OCI-M2 (cell line): ENCODE measurements around the gene CALHM5.

ENCODE experiments used
- DNase-seq: peaks from one replicate; lab custom pipeline; 2025; ENCODE audit not compliant: unreplicated experiment; lab: John Stamatoyannopoulos, UW

The CALHM5 gene

DNA sequence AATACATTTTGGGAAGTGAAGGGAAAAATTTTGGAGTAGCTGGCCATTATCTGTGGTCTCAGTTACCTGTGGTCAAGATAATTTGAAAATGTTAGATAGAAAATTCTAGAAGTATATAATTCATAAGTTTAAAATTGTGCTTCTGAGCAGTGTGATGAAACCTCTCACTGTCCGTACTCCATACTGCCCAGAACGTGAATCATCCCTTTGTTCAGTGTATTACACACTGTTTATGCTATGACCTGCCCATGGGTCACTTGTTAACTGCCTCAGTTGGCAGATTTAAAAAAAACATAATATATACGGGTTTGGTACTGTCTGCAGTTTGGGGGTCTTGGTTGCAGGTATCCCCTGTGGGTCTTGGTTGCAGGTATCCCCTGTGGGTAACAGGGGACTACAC is 4.1 kb upstream of the CALHM5 start:
- DNase-seq, result no peak

DNA sequence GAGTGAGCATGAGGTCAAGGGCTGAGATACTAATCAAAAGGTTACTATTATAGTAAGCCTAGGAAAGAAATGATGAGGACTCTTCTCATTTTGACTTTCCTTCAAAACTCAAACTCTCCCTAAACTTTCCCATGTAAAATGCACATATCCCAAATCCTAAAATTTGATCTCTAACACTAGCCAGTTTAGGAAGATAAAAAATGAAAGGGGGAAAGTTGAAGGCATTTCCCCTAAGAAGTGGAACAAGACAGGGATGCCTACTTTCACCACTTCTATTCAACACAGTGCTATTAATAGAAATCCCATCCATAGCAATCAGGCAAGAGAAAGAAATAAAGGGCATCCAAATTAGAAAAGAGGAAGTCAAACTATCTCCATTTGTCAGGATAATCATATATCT is 2.9 kb upstream of the CALHM5 start:
- no peak for DNase-seq

DNA sequence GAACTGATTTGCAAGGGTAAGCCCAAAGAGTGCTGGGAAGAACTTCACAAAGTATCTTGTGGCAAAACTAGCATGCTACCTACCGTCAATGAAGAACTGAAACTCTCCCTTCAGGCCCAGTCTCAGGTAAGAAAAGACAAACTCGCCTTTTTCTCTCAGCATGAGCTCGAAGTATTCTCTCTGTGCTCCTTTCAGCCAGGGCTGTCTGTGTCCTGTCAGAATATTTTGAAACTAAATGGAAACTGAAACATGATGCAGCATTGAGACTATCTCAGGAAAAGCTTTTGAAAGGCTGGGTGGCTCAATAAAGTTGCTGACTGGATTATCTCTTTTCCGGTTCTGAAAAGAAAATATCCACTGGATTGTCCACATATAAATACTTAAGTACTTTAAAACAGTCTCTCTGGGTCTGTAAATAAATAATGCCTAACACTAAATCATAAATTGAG is 696 bp downstream of the CALHM5 start:
- no peak for DNase-seq

DNA sequence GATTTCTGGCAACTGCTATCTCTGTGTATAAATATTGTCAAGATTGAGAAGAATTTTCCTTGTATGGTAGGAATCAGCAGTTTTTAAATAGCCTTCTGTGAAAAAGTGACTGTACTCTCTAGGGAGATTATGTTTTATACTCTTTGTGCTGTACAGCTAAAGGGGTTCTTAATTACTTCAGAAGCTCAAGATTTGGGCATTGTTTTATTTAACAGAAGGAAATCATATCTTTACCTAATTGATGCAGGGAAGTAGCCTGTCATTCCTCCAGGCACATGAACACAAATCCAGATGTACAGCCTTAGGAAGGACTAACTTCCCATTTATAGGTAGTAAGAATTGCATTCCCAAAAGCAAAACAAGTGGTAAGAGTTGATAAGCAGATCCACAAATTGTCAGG is 1.3 kb downstream of the CALHM5 start:
- no peak for DNase-seq

DNA sequence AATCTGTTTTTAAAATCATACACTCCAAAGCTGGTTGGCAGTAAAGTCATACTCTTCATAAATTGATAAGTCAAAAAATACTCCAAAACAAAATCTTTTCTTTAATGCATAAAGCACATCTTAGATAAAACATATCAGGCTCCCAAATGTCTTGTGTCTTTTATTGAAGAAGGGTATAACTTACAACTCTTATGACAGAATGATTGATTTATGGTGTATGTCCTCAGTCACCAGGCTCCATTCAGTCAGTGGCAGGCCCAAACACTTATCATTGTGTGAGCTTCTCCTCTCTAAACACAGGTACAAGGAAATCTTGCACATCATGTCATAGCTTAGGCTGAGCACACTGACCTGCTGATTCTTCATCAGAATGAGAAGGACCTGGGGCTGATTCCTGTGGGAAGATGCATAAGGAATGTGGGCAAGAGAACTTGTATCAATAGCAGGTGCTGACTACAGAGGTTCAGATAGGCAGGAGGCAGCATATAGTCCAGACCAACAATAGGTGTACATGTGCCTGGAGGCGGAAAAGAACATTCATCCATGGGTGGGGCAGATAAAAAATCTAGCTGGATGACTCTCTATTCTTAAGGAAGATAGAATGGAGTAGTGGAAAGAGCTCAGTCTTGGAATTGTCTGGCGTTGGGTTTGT is 1.9 kb downstream of the CALHM5 start:
- DNase-seq, result no peak

DNA sequence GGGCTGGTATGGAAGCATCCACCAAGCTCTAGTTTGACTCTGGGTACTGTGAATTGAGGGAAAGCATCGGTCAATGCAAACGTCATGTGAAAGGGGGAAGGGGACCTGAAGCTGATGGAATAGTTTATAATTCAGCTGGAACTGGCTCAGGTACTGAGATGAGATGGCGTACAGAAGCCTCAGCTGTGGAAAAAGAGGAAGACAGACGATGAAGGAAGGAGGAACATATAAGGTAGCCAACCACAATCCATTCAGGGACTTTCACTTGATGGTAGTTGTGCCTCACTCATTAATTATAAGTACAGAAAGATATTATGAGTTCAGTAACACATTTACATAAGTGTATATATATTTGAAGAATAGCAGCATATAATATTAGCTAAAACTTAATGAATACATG is 2.7 kb downstream of the CALHM5 start:
- no peak for DNase-seq

DNA sequence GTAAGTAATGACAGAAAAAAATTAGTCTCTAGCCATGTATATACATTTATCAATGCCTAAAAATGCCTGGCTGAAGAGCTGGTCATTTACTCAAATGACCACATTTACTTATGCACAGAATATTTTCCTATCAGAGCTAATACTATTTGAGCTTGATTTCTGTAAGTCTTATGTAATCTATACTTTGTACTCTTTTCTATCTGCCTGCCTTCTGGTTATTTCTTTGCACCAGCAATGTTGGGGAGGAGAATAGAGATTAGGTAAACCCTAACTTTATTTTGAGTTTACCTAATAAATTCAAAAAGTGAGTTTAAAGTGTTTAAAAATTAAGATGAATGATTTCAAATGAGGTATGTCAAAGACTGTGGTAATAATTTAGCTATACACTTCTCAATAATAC is 3.7 kb downstream of the CALHM5 start:
- DNase-seq, result no peak

DNA sequence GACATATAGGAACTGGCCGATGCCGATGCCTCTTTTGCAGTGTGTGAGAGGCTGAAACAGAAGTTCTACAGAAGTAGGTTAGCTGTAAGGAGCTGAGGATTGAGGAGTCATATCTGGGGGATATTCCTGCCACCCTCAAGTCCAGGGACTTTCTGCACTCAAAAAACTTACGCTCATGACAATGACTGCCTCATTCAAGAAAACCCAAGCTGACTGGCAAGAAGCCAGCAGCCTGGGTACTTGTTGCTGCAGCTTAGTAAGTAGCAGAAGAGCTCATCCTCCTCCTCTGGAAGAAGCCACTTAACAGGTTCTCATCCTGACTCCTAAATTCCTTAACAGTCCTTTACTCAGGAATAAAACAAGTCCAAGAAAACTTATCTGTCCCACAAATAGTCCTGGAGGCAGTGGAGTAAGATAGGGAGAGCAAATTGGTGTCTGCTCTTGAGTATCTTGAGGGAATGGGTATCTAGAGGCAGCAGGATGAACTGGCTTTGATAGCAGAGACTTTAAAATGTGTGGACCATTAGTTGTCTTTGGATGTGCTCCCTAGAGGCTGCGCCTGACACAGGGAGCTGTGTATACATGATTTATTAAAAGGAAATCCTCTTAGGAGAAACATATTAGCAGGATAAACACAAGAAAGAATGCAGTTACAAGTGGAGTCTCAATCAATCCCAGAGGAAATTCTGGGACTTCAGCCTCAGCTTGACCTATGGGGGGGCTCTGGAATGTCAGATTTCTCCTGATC is 7.4 kb downstream of the CALHM5 start:
- no peak for DNase-seq

DNA sequence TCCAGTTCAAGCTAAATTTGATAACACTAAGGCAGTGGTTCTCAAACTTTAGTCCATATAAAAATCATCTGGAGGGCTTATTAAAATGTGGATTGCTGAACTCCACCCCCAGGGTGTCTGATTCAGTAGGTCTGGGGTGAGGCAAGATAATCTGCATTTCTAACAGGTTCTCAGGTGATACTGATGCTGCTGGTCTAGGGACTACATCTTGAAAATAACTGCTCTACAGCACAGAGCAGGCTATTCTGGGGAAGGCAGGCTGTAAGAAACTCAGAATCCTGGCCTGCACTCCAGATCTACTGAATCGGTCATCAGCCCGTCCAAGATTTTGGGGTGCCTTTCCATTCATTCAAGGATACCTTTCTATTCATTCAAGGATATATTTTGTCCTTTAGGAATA is 11.5 kb downstream of the CALHM5 start:
- DNase-seq, result no peak

DNA sequence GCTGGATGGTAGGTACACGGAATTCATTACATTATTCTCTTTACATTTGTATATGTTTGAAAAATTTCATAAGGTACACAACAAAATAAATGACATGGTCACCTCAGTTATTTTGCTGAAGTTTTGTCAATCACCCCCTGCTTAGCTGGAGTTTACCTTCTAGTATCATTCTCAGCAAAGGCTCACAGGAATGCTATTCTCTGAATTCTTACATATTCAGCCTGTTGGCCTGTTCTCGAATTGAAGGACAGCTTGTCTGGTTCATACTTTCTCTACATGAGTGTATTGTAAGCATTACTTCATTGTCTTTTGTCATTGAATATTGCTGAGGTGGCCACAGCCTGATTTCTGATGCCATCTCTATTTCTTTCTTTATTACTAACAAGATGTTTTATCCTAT is 12.8 kb downstream of the CALHM5 start:
- DNase-seq, result no peak

DNA sequence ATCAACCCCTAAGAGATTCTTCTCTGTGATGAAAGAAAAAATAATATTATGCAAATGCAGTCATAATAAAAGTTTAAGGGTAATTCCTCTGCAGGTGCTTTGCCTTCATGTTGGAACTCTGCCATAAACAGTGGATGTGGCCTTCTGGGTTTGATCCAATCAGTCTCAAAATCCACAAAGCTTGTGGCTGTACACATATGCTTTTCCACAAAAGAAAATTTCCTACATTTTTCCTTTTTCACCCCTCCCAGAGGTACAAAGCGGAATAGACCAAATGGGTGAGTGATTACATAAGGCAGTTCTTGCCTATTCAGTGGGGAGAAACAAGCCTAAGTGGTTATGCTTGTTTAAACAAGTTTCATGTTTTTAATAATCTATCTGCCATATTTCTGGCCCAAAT is 16.7 kb downstream of the CALHM5 start:
- DNase-seq, result no peak

DNA sequence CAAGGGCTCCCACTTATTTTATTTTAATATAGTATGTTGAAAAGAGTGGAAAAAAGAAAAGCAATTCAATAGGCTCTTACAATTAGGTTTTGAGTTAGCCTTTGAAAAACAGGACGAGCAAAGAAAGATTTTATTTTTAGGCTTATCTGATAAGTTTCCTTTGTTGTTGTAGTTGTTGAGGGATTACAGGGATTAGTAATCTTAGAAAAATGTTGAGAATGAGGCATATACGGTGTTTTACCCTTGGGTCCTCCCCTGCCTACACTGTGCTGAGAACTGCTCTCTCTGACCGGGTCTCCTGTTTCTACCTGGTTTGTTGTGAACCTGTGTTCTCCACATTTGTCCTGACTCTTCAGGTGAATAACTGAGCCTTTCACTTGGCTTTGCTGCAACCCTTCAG is 17.3 kb downstream of the CALHM5 start:
- no peak for DNase-seq

DNA sequence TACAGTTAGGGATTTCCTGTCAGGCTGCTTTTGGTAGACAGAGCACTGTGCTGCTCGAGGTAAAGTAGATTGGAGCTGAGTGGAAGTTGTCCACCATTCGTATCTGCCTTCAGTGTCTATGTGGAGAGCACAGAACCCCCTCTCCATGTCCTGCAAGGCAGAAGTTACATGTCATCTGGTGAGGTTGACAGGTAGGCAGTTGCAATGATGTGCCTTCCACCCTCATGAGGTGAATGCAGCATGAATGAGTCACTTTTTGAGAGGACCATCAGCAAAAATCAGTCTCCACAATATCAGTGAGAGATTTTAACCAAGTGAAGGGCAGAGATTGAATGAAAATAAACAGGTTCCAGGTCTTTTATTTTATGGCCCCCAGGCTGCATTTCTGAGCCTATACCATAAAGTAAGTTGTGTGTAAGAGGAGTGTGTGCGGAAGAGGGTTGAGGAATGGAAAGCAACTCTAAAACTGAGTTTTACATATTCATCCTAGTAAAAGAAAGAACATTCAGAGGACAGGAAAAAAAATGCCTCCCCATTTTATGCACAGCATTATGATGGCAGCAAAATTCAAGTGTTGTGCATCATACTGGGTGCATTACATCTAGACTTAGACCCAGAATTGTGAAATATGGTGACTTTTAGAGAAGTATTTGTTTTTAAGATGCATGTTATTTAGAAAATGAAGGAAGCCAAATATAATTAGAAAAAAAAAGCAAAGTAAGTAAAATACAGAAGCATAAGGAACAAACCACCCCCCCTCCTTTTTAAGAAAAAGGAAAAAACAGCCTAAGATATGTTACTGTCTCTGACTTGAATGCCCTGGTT is 18.2 kb downstream of the CALHM5 start:
- no peak for DNase-seq

DNA sequence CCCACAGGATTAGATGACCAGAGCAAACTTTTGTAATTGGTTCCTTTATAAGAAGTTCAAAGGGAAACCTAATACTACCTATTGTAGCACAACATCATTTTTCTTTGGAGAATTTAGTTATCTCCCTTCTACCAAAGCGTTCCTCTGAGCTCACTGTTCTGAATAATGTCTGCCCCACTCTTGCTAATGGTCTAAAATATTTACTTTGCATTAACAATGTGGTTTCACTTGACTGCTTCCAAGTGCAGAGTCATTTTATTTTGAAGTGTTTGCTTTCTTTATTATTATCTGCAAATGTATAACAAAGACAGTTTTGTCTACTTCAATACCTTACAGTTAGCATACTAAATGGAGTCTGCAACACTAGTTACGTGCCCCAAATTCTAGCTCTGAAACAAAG is 19.0 kb downstream of the CALHM5 start:
- DNase-seq, result no peak

DNA sequence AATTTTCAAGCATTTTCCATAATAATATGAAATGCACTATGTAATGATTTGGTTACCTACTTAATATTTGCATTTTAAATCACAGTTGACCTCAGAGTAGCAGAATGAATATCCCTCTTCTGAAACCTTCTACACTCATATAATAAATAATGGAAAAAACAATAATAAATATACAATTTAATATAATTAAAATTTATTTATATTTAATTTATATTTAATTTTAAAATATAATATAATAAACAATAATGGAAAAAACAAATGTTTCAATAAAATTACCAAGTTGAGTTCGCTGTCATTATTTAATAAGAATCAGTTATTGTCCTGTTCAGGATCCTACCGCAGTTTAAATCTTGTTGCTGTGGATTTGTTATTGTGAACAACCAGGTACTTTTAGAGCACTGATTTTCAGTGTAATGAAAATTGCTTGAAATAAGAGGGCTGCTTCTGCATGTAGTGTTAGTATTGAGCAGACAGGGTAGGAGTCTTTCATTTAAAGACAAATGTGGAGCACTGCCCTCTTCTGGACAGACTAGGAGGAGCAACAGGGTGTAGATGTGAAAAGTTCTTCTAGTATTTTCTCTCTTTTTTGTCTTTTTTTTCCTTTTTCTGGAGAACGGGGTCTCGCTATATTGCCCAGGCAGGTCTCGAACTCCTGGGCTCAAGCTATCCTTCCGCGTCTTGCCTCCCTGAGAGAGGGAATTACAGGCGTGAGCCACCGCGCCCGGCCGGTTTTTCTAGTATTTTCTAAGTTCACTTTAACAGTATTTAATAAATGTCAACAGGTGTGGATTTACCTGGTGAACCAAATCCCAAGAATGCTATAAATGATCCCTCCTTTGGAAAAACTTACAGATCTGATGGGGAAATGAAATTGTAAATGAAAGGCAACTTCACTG is 20.5 kb downstream of the CALHM5 start:
- DNase-seq, result no peak

DNA sequence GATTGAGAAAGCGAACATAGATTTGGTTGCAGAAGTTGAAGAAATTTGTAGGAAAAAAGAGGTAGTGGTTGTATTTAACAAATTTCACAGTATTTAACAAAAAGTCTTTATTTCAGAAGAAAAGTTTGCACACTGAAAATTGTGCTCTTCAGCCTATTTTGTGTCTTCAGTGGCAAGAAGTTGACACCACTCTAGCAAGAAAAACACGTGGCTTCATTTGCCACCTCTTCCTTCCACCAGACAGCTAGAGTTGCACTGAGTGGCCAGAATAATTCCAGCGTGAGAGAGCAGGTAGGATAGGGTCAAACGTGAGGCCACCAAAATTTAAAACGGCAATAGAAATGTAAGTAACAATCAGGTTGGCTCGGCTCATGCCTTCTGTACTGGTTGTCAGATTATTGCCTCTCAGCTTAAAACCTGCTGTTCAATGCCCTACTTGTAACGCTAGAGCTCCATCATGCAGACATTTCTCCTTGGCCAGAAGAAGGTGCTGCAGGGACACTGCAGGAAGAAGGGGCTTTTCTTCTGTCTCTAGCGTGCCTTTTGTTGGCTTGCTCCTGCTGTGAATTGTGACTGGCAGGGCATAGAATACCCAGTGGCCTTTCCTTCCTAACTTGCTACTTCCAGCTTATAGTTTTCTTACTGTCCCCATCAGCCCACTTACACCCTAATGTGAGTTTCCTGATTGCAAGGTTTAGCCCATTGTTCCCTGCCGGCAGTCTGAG is 22.0 kb downstream of the CALHM5 start:
- no peak for DNase-seq

DNA sequence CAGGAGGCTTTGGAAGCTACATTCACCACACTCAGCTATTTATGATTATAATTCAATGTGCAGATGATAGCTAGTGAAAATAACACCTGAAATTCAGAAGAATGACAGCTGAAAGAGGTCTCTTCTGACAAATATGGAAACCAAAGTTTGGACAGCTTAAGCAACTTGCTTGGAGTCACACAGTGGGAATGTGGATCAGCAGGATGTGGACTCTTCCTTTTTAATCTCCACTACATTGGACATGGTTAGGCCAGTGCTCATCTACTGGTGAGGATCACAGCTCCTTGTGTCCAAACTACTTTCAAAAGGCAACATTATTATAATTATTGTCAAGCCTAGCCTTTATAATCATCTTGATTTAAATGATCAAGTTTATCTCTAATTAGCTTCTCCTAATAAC is 23.7 kb downstream of the CALHM5 start:
- DNase-seq, result no peak

DNA sequence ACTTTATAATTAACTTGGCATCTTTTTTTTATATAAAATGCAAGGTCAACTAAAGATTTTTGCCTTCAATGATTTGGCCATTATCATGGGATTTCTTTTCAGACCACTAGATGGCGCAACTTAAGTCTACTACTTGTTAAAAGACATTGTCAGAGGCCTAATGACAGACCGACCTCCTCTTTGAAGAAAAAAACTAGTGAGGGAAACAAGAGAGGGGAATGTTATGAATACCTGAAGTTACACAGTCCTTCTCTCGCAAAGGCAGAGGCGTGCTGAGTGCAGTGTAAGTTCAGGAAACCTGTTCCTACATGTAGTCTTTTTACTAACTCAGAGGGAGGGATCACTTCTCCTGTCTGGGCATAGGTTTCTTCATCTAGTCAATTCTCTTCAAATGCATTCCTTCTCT is 24.8 kb downstream of the CALHM5 start:
- peak; percentile 39 for DNase-seq

DNA sequence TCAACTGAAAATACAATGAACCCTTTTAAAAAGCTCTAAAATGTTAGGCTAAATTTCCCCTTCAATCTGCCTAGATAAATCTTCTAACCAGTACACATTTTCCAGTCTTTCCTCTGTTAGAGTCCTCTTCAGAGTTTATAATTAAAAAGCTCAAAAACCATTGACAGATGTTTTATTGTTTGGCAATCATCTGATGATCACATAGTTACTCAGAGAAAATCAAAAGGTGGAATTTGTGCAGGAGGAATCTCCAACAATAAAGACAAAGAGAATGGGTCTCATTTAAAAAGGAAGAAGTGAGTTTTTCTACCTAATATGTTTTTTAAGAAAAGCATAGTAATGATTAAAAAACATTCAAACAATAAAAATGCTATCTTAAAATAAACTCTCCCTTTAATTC is 31.0 kb downstream of the CALHM5 start:
- DNase-seq, result no peak

DNA sequence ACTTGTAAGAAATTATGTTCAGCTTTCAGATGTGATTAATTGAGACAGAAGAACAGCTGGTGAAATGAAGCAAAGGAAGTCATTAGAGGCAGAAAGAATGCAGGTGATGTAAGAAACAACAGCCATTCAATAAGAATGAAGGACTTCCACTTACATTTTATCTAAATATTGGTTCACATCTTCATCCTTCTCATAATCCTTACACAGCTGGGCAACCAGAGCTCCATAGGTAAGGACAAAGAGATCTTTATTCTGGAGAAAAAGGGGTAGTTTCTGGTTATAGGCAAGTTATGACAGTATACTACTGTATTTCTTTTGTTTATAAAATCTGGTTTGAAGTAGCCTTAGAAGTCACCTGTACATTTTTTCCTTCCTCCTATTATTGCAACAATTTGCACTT is 31.7 kb downstream of the CALHM5 start:
- DNase-seq, result no peak
